IMR-90 (cell line): ENCODE results near the gene DCN.

Experiments used
- CTCF ChIP-seq: conservative IDR thresholded peaks from 2 replicates; pipeline ENCODE4 v1.5.1; 2012; ENCODE audit warnings: mild to moderate bottlenecking, low read depth, low read length, improper control_type of control experiment
- ELK1 ChIP-seq: fragments of 150-350 bp; IDR thresholded peaks from 2 replicates; pipeline ENCODE4 v1.6.1; 2016; ENCODE audit warnings: low read depth, mild to moderate bottlenecking, low read length, moderate library complexity, borderline replicate concordance
- MAFK ChIP-seq: IDR thresholded peaks from 2 replicates; pipeline ENCODE4 v1.6.1; 2012; ENCODE audit warnings: low read depth, low read length, improper control_type of control experiment
- POLR2A ChIP-seq: IDR thresholded peaks from 2 replicates; pipeline ENCODE4 v1.6.1; 2012; ENCODE audit warnings: mild to moderate bottlenecking, low read depth, low read length
- RAD21 ChIP-seq: IDR thresholded peaks from 2 replicates; pipeline ENCODE4 v1.6.1; 2012; ENCODE audit warnings: low read length, improper control_type of control experiment
- RCOR1 ChIP-seq: IDR thresholded peaks from 2 replicates; pipeline ENCODE4 v1.6.1; 2012; ENCODE audit warnings: mild to moderate bottlenecking, low read length, improper control_type of control experiment; ENCODE audit not compliant: insufficient replicate concordance
- SMC3 ChIP-seq: fragments of 150-350 bp; IDR thresholded peaks from 2 replicates; pipeline ENCODE4 v1.6.1; 2016; ENCODE audit warnings: low read depth, mild to moderate bottlenecking, antibody characterized with exemption, low read length, moderate library complexity

- no peak for TF ChIP-seq SMC3
- no peak for TF ChIP-seq POLR2A
- no peak for TF ChIP-seq CTCF
- no peak for TF ChIP-seq RAD21
- TF ChIP-seq MAFK: no peak
- no peak for TF ChIP-seq RCOR1
- TF ChIP-seq ELK1: no peak
These were observed 52.8 kb downstream of the DCN start for GRCh38 chr12:91129662-91130362.
